A549 (cell line): ENCODE results near the gene EYA2. TPM values are rescaled to one million over a fixed set of nuclear protein-coding genes. Genes with fewer than 3 reads are reported as not detected.

Source experiments
- ATAC-seq, 2 experiments: fragments of 200-7000 bp in 1 of 2; fragments of >200 bp in 1 of 2; cut with Nextera tagmentation in 1 of 2; cut with Tn5 transposase in 1 of 2; 3 replicates each; pipeline versions ENCODE4 v1.8.0 to v1.9.1; 2018 to 2020; ENCODE audit warnings: mild to moderate bottlenecking in 1 of 2, moderate library complexity in 1 of 2
- CTCF ChIA-PET: fragments of 300-600 bp; sonication (Branson Sonifier 250); formaldehyde crosslinking; extraction: SDS; loops from one replicate; lab custom pipeline; 2021; ENCODE audit warnings: antibody characterized with exemption, inconsistent platforms; lab: Yijun Ruan, JAX
- POLR2A ChIA-PET: fragments of 350-600 bp; formaldehyde crosslinking; extraction: SDS; loops from one replicate; lab custom pipeline; 2021; ENCODE audit warnings: antibody characterized with exemption, inconsistent platforms; lab: Yijun Ruan, JAX
- DNase-seq, 2 experiments: peaks; one replicate each; pipeline versions ENCODE4 v3.0.0 to v3.0.0-alpha.2; 2011 to 2016; ENCODE audit warnings: low read depth in 1 of 2, low spot score in 1 of 2
- FAIRE-seq: peaks from 2 replicates; lab custom pipeline; 2011; peaks lifted over from hg19 to GRCh38; lab: Jason Lieb, UNC
- H3K27ac ChIP-seq, 2 experiments: fragments of >200 bp; sonication (Bioruptor Twin); formaldehyde crosslinking; 3 replicates each; pipeline ENCODE4 v1.5.1; 2016 to 2017
- H3K4me1 ChIP-seq: fragments of >200 bp; sonication (Bioruptor Twin); formaldehyde crosslinking; 3 replicates; pipeline ENCODE4 v1.6.1; 2016
- H3K4me2 ChIP-seq: fragments of >200 bp; sonication (Bioruptor Twin); formaldehyde crosslinking; 3 replicates; pipeline ENCODE4 v1.6.1; 2016
- H3K4me3 ChIP-seq: fragments of >200 bp; sonication (Bioruptor Twin); formaldehyde crosslinking; 3 replicates; pipeline ENCODE4 v1.5.1; 2016
- H3K9me3 ChIP-seq: fragments of >200 bp; sonication (Bioruptor Twin); formaldehyde crosslinking; 3 replicates; pipeline ENCODE4 v1.6.1; 2016
- CBX2 ChIP-seq: fragments of 200-600 bp; sonication (generic); IDR thresholded peaks from 2 replicates; pipeline ENCODE4 v1.6.1; 2016; ENCODE audit warnings: low read depth, mild to moderate bottlenecking, borderline replicate concordance
- CEBPB ChIP-seq, 2 experiments: fragments of >200 bp in 1 of 2; sonication (Bioruptor Twin) in 1 of 2; formaldehyde crosslinking in 1 of 2; IDR thresholded peaks; 2 replicates each; pipeline ENCODE4 v1.6.1; 2012 to 2016
- CTCF ChIP-seq: fragments of >200 bp; sonication (Bioruptor Twin); formaldehyde crosslinking; IDR thresholded peaks from 3 replicates; pipeline ENCODE4 v1.5.1; 2016
- EHMT2 ChIP-seq: fragments of 200-600 bp; sonication (generic); IDR thresholded peaks from 2 replicates; pipeline ENCODE4 v1.6.1; 2016; ENCODE audit warnings: antibody characterized with exemption, low read depth, mild to moderate bottlenecking, moderate library complexity
- EP300 ChIP-seq, 2 experiments: fragments of >200 bp; sonication (Bioruptor Twin); formaldehyde crosslinking; IDR thresholded peaks; 2 replicates in 1 of 2; 3 replicates in 1 of 2; pipeline ENCODE4 v1.6.1; 2016 to 2017
- HDAC2 ChIP-seq: fragments of 200-600 bp; sonication (generic); IDR thresholded peaks from 2 replicates; pipeline ENCODE4 v1.6.1; 2016
- HOXB13 ChIP-seq: fragments of 250-450 bp; sonication (Bioruptor Pico); IDR thresholded peaks from 2 replicates; pipeline ENCODE4 v1.5.0; 2020; ENCODE audit warnings: low read depth, mild to moderate bottlenecking, moderate library complexity
- HOXB5 ChIP-seq: fragments of 250-450 bp; sonication (Bioruptor Pico); IDR thresholded peaks from 2 replicates; pipeline ENCODE4 v1.5.0; 2020; ENCODE audit warnings: mild to moderate bottlenecking, moderate library complexity
- MAFK ChIP-seq: fragments of 450-650 bp; IDR thresholded peaks from 2 replicates; pipeline ENCODE4 v1.6.1; 2014; ENCODE audit not compliant: partially characterized antibody
- MAX ChIP-seq: IDR thresholded peaks from 2 replicates; pipeline ENCODE4 v1.6.1; 2012
- MYC ChIP-seq: IDR thresholded peaks from 2 replicates; pipeline ENCODE4 v1.6.1; 2012; ENCODE audit warnings: mild to moderate bottlenecking, inconsistent platforms, low read length, improper control_type of control experiment, borderline replicate concordance
- RNF2 ChIP-seq: fragments of 200-600 bp; sonication (generic); IDR thresholded peaks from 2 replicates; pipeline ENCODE4 v1.6.1; 2016; ENCODE audit warnings: low read depth, mild to moderate bottlenecking, antibody characterized with exemption, moderate library complexity, borderline replicate concordance
- SREBF2 ChIP-seq: fragments of 450-650 bp; IDR thresholded peaks from 2 replicates; pipeline ENCODE4 v1.6.1; 2014; ENCODE audit warnings: mild to moderate bottlenecking, moderate library complexity
- TFCP2L1 ChIP-seq: fragments of 250-450 bp; sonication (Bioruptor Pico); IDR thresholded peaks from 2 replicates; pipeline ENCODE4 v1.5.0; 2021; ENCODE audit warnings: mild to moderate bottlenecking
- USF2 ChIP-seq: fragments of 450-650 bp; IDR thresholded peaks from 2 replicates; pipeline ENCODE4 v1.6.1; 2014; ENCODE audit warnings: antibody characterized with exemption
- ZC3H11A ChIP-seq: fragments of 450-650 bp; IDR thresholded peaks from 2 replicates; pipeline ENCODE4 v1.6.1; 2014; ENCODE audit warnings: antibody characterized with exemption, mild to moderate bottlenecking
- ZFP36 ChIP-seq: fragments of 450-650 bp; IDR thresholded peaks from 2 replicates; pipeline ENCODE4 v1.6.1; 2014; ENCODE audit warnings: borderline replicate concordance; ENCODE audit not compliant: partially characterized antibody
- ZNF302 ChIP-seq: fragments of 250-450 bp; sonication (Bioruptor Pico); IDR thresholded peaks from 2 replicates; pipeline ENCODE4 v1.9.0; 2021; ENCODE audit warnings: inconsistent platforms, mild to moderate bottlenecking, moderate library complexity
- ZSCAN20 ChIP-seq: fragments of 250-450 bp; sonication (Bioruptor Pico); IDR thresholded peaks from 2 replicates; pipeline ENCODE4 v1.8.0; 2022; ENCODE audit warnings: mild to moderate bottlenecking, moderate library complexity
- WGBS: methylation state at CpG from one replicate; pipeline ENCODE4 v1.1.6; 2017; ENCODE audit errors: missing lambda C conversion rate; 5-methylcytosine and 5-hydroxymethylcytosine counted together
- polyA plus RNA-seq, 4 experiments: library from polyadenylated mRNA; depleted of rRNA in 3 of 4; stranded (reverse); fragments of >200 nt; fragmentation: RNase III in 1 of 4; extraction: RNeasy Plus Mini Kit Qiagen cat#74134 plus additional on column Dnase treatment in 1 of 4; gene quantifications; 2 replicates in 3 of 4; 3 replicates in 1 of 4; pipeline ENCODE4 v1.2.3, GENCODE V29; 2011 to 2017

The EYA2 gene
- polyA plus RNA-seq, 2 of the 4 experiments (the other 2 are of a cell fraction) = 4.5 to 4.6 TPM

- CTCF ChIA-PET = interaction anchor here (0.6 to 1.8 kb wide), 4 partner anchors 11 to 186 kb away, joined by 3 to 5 read pairs (median 4); no protein-coding TSS in a partner anchor
- TF ChIP-seq MYC (no peak), CEBPB (IDR thresholded peaks at IDR 0.05) (no peak), RNF2 (no peak), MAFK (peak; percentile 80), MAX (no peak), EP300 (IDR thresholded peaks at IDR 0.05) (no peak), USF2 (peak; percentile 89), EHMT2 (no peak), SREBF2 (no peak), ZC3H11A (no peak), HOXB5 (CRISPR knock-in tag) (no peak)
- Histone ChIP-seq H3K4me2 (no peak overlapping the region), H3K27ac (peak overlapping the region in 1 of 2 experiments; percentile 38; a peak in 2 of 6 replicates), H3K4me1 (no peaks in the 10 kb centered on the region), H3K9me3 (no peaks in the 10 kb centered on the region), H3K4me3 (no peak overlapping the region)
- no peak for FAIRE-seq
- peak; percentile 56 to 66 for DNase-seq
- POLR2A ChIA-PET = no interaction called here
- WGBS = 91% methylated on average over 3 of the region's 3 CpGs
- peak; percentile 73 to 90 for ATAC-seq
Observed at GRCh38 chr20:46939031-46939965, 44.7 kb downstream of the EYA2 start.

- WGBS = 93% methylated on average over 9 of the region's 10 CpGs
- Histone ChIP-seq H3K27ac (no peak overlapping the region), H3K4me2 (no peak overlapping the region), H3K4me3 (no peak overlapping the region), H3K9me3 (no peaks in the 10 kb centered on the region), H3K4me1 (no peaks in the 10 kb centered on the region)
- CTCF ChIA-PET = interaction anchor here (1.0 kb wide), 3 partner anchors 8 to 188 kb away, joined by 3 to 4 read pairs (median 3); no protein-coding TSS in a partner anchor
- ATAC-seq = no peak
- no peak for DNase-seq
- no peak for FAIRE-seq
- POLR2A ChIA-PET = no interaction called here
- TF ChIP-seq HDAC2 = no peak
- TF ChIP-seq CBX2 = no peak
- no peak for TF ChIP-seq HOXB13 (CRISPR knock-in tag)
Observed at GRCh38 chr20:46940616-46941015, 46.0 kb downstream of the EYA2 start.

GRCh38 chr20:46941404-46941803 is 46.8 kb downstream of the EYA2 start:
- DNase-seq (no peak), FAIRE-seq (no peak), ATAC-seq (no peak)
- WGBS = 96% methylated on average over 2 of the region's 2 CpGs
- Histone ChIP-seq H3K4me3 (no peak overlapping the region), H3K27ac (no peak overlapping the region), H3K9me3 (no peaks in the 10 kb centered on the region), H3K4me1 (no peaks in the 10 kb centered on the region), H3K4me2 (no peak overlapping the region)
- ChIA-PET POLR2A (no interaction called here), CTCF (interaction anchor here (0.6 to 1.2 kb wide), 4 partner anchors 9 to 1041 kb away, joined by 3 to 4 read pairs (median 3); no protein-coding TSS in a partner anchor)
- TF ChIP-seq MYC (no peak), CEBPB (IDR thresholded peaks at IDR 0.05) (no peak), EHMT2 (no peak), ZNF302 (no peak), CBX2 (no peak), ZSCAN20 (CRISPR knock-in tag) (no peak), ZFP36 (no peak), CTCF (no peak), TFCP2L1 (no peak)
